Smooth muscle cell (in vitro differentiated cells): ENCODE data around the gene TRDN. TPM values are rescaled to one million over a fixed set of nuclear protein-coding genes. Genes with fewer than 3 reads are reported as not detected.

Experiments used
- DNase-seq: peaks from one replicate; lab custom pipeline; 2025; ENCODE audit not compliant: unreplicated experiment; lab: John Stamatoyannopoulos, UW
- H2AFZ ChIP-seq: fragments of 200-600 bp; sonication (generic); 2 replicates; pipeline ENCODE4 v1.6.0; 2016; ENCODE audit warnings: antibody characterized with exemption, low read depth, mild to moderate bottlenecking
- H3F3A ChIP-seq: fragments of 200-600 bp; sonication (generic); 2 replicates; pipeline ENCODE4 v1.6.0; 2017; ENCODE audit warnings: antibody characterized with exemption, low read depth
- H3K27ac ChIP-seq: fragments of 200-600 bp; sonication (generic); 2 replicates; pipeline ENCODE4 v1.5.1; 2016; ENCODE audit warnings: low read depth, mild to moderate bottlenecking
- H3K27me3 ChIP-seq: fragments of 200-600 bp; sonication (generic); 2 replicates; pipeline ENCODE4 v1.6.1; 2016; ENCODE audit warnings: low read depth, mild to moderate bottlenecking
- H3K36me3 ChIP-seq: fragments of 200-600 bp; sonication (generic); 2 replicates; pipeline ENCODE4 v1.5.1; 2016; ENCODE audit warnings: low read depth
- H3K4me1 ChIP-seq: fragments of 200-600 bp; sonication (generic); 2 replicates; pipeline ENCODE4 v1.5.1; 2016; ENCODE audit warnings: low read depth
- H3K4me2 ChIP-seq: fragments of 200-600 bp; sonication (generic); 2 replicates; pipeline ENCODE4 v1.6.0; 2016; ENCODE audit warnings: mild to moderate bottlenecking
- H3K4me3 ChIP-seq: fragments of 200-600 bp; sonication (generic); 2 replicates; pipeline ENCODE4 v1.5.1; 2016; ENCODE audit warnings: mild to moderate bottlenecking
- H3K79me2 ChIP-seq: fragments of 200-600 bp; sonication (generic); 2 replicates; pipeline ENCODE4 v1.6.0; 2016; ENCODE audit warnings: low read depth, mild to moderate bottlenecking
- H3K9ac ChIP-seq: fragments of 200-600 bp; sonication (generic); 2 replicates; pipeline ENCODE4 v1.6.0; 2016; ENCODE audit warnings: low read depth
- H3K9me3 ChIP-seq: fragments of 200-600 bp; sonication (generic); replicated peaks from 2 replicates; pipeline ENCODE4 v1.5.1; 2016; ENCODE audit warnings: low read depth
- H4K20me1 ChIP-seq: fragments of 200-600 bp; sonication (generic); 2 replicates; pipeline ENCODE4 v1.6.0; 2016; ENCODE audit warnings: low read depth
- WGBS: methylation state at CpG from one replicate; pipeline ENCODE4 v1.1.7; 2016; ENCODE audit warnings: low lambda C conversion rate; 5-methylcytosine and 5-hydroxymethylcytosine counted together
- polyA plus RNA-seq: library from polyadenylated mRNA; unstranded; fragments of >200 nt; fragmentation: Nextera tagmentation; extraction: Ambion mirVana; gene quantifications from 2 replicates; pipeline ENCODE4 v1.2.1, GENCODE V29; 2016
- total RNA-seq: library from RNA; depleted of rRNA; stranded (reverse); fragments of >200 nt; gene quantifications from 2 replicates; pipeline ENCODE4 v1.2.3, GENCODE V29; 2014
- TF ChIP-seq, protein P1 (sequence below): fragments of 200-600 bp; sonication (generic); IDR thresholded peaks from 2 replicates; pipeline ENCODE4 v1.5.1; 2017; ENCODE audit warnings: borderline replicate concordance, mild to moderate bottlenecking, antibody characterized with exemption; ENCODE audit not compliant: insufficient read depth, poor library complexity, severe bottlenecking

Gene TRDN
- total and polyA plus RNA-seq, 2 experiments from 2014 or later: 0.14 TPM; not detected in 1

DNA sequence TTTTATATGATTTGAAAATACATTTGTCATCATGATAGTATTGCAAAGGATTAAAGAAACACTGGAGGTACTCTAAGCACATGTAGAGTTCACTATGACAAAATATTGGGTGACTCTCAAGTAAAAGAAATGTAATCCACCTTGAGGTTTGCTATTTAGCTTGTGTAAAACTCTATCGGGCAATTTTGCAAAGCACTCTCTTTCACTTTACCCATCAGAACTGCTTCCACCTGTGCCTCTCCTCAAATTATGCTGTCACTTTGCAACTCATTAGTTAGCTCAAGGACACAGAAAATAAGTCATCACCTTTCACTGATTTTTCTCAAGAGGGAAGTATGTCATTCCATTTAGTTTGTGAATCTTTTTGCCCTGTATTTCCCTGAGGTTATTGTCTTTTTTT, 14.0 kb downstream of the TRDN start:
- WGBS: 95% methylated on average over 1 of the region's 1 CpG
- TF ChIP-seq, protein P1, sequence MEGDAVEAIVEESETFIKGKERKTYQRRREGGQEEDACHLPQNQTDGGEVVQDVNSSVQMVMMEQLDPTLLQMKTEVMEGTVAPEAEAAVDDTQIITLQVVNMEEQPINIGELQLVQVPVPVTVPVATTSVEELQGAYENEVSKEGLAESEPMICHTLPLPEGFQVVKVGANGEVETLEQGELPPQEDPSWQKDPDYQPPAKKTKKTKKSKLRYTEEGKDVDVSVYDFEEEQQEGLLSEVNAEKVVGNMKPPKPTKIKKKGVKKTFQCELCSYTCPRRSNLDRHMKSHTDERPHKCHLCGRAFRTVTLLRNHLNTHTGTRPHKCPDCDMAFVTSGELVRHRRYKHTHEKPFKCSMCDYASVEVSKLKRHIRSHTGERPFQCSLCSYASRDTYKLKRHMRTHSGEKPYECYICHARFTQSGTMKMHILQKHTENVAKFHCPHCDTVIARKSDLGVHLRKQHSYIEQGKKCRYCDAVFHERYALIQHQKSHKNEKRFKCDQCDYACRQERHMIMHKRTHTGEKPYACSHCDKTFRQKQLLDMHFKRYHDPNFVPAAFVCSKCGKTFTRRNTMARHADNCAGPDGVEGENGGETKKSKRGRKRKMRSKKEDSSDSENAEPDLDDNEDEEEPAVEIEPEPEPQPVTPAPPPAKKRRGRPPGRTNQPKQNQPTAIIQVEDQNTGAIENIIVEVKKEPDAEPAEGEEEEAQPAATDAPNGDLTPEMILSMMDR: no peak

DNA sequence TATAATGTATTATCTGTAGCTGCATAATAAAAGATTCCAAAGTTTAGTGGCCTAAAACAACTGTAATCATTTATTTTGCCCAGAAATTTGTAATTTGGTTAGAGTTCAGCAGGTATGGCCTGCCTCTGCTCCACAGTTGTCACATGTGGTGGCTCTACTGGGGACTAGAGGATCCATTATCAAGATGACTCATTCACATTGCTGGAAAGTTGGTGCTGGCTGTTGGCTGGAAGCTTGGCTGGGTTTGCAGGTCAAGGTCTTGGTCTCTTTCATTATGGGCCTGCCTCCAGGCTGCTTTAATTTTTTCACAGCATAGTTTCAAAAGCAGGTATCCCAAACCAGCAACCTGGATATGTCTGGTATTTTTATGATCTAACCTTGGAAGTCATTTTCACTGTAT, 17.6 kb downstream of the TRDN start:
- no peaks in the 10 kb centered on the region for H3F3A ChIP-seq
- no peak overlapping the region for H3K4me2 ChIP-seq
- no peaks in the 10 kb centered on the region for H3K36me3 ChIP-seq
- H3K79me2 ChIP-seq: no peaks in the 10 kb centered on the region
- no peaks in the 10 kb centered on the region for H3K9me3 ChIP-seq
- no peak for DNase-seq
- no peak overlapping the region for H3K4me3 ChIP-seq
- no peak overlapping the region for H2AFZ ChIP-seq
- no peaks in the 10 kb centered on the region for H4K20me1 ChIP-seq
- no peak overlapping the region for H3K27ac ChIP-seq
- TF ChIP-seq, protein P1: no peak
- H3K4me1 ChIP-seq: no peaks in the 10 kb centered on the region
- H3K9ac ChIP-seq: no peak overlapping the region
- H3K27me3 ChIP-seq: no peaks in the 10 kb centered on the region

More for the DNA sequence above, 14.0 kb downstream of the TRDN start:
- H3K79me2 ChIP-seq: no peaks in the 10 kb centered on the region
- H4K20me1 ChIP-seq: no peaks in the 10 kb centered on the region
- H3K9me3 ChIP-seq: no peaks in the 10 kb centered on the region
- H3K36me3 ChIP-seq: no peaks in the 10 kb centered on the region
- H3K4me1 ChIP-seq: no peaks in the 10 kb centered on the region
- no peaks in the 10 kb centered on the region for H3F3A ChIP-seq
- no peak overlapping the region for H3K9ac ChIP-seq
- H3K4me3 ChIP-seq: no peak overlapping the region
- DNase-seq: no peak
- H2AFZ ChIP-seq: no peak overlapping the region
- H3K27ac ChIP-seq: no peak overlapping the region
- H3K27me3 ChIP-seq: no peaks in the 10 kb centered on the region
- no peak overlapping the region for H3K4me2 ChIP-seq

DNA sequence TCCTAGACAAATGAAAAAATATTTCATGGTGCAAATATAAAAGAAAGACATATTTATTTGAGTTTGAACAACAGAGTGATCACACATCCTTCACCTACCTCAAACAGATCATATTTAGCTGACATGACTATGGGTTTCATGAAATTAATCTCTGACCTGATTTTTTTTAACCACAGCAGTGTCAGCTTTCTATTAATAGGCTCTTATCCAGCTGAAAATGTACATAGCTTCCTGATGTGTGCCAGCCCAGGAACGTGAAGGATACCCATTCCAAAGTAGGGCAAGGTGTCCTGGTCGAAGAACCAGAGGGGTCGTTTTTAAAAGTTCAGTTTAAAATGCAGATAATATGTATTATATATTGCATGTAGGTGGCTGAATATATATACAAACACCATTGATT, 19.8 kb downstream of the TRDN start:
- Histone ChIP-seq H3K9me3 (no peaks in the 10 kb centered on the region), H3K27ac (no peak overlapping the region), H3K4me1 (no peaks in the 10 kb centered on the region), H3K27me3 (no peaks in the 10 kb centered on the region), H2AFZ (no peak overlapping the region), H3K4me2 (no peak overlapping the region), H4K20me1 (no peaks in the 10 kb centered on the region), H3K36me3 (no peaks in the 10 kb centered on the region), H3K9ac (no peak overlapping the region), H3K79me2 (no peaks in the 10 kb centered on the region), H3K4me3 (no peak overlapping the region), H3F3A (no peaks in the 10 kb centered on the region)
- DNase-seq: no peak
- TF ChIP-seq, protein P1: no peak
- 82% methylated on average over 3 of the region's 3 CpGs for WGBS

DNA sequence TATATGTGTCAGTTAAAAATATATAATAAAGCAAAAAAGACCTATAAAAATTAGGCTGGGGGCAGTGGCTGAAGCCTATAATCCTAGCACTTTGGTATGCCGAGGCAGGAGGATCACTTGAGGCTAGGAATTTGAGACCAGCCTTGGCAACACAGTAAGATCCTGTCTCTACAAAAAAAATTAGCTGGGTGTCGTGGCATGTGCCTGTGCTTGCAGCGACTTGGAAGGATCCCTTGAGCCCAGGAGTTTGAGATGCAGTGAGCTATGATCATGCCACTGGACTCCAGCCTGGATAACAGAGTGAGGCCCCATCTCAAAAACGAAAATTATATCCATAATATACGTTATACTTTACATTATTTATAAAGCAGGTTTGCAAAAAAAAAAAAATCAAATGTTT, 20.7 kb downstream of the TRDN start:
- H3K9me3 ChIP-seq: no peaks in the 10 kb centered on the region
- no peak overlapping the region for H3K27ac ChIP-seq
- no peaks in the 10 kb centered on the region for H4K20me1 ChIP-seq
- H3K4me3 ChIP-seq: no peak overlapping the region
- TF ChIP-seq, protein P1: no peak
- no peaks in the 10 kb centered on the region for H3K4me1 ChIP-seq
- H2AFZ ChIP-seq: no peak overlapping the region
- H3K27me3 ChIP-seq: no peaks in the 10 kb centered on the region
- H3F3A ChIP-seq: no peaks in the 10 kb centered on the region
- no peaks in the 10 kb centered on the region for H3K36me3 ChIP-seq
- no peak overlapping the region for H3K9ac ChIP-seq
- no peak for DNase-seq
- H3K4me2 ChIP-seq: no peak overlapping the region
- H3K79me2 ChIP-seq: no peaks in the 10 kb centered on the region
- 85% methylated on average over 5 of the region's 5 CpGs for WGBS
